ENCODE results near the gene MBD3L5. TPM values are rescaled to one million over a fixed set of nuclear protein-coding genes. Genes with fewer than 3 reads are reported as not detected.
"Not testable (repeated sequence)": the region's sequence is repeated elsewhere in the genome, so short reads cannot be mapped to it uniquely, and the experiment has no call there.

The MBD3L5 gene
- total RNA-seq, 1 experiment from 2014 or later: not detected

GRCh38 chr19:7051421-7051820 lies 21.0 kb downstream of the MBD3L5 start:
- not testable (repeated sequence) for DNase-seq (ENCODE audit: low spot score)

DNA sequence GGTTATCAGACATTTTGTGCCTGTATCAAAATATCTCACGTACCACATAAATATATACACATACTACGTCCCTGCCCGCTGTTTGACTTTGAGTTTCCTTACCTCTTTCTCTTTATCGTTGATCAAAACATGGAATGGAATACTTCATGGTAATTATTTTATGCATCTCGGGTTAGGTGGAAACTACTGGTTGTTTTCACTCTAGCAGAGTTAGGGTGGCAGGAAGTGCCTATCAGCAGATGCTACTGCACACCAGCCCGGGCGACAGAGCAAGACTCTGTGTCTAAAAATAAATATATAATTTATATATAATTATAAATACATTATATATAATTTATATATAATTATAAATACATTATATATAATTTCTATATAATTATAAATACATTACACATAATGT lies 22.5 kb downstream of the MBD3L5 start:
- not testable (repeated sequence) for DNase-seq (ENCODE audit: low spot score)

- not testable (repeated sequence) for DNase-seq (ENCODE audit: low spot score)
These were observed 24.4 kb downstream of the MBD3L5 start for GRCh38 chr19:7054635-7055368.

GRCh38 chr19:7055679-7056078 lies 25.3 kb downstream of the MBD3L5 start:
- DNase-seq (ENCODE audit: low spot score): not testable (repeated sequence)

DNA sequence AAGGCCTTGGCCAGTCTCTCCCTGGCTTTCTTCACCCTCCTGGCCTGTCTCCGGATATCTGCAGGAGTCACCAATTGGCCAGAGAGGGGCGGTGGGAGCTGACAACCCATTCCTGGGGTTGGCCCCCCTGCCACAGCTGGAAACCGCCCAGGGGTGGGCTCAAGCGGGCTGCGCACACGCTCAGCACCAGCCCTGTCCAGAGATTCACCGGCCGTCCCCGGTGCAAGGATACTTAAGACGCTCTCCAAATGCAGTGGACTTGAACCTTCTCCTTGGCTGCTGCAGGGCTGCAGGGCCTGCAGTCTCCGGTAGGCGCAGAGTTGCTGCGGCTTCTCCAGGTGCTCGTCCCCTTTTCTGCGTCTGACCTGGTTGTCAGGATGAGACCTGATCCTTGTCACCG lies 26.0 kb downstream of the MBD3L5 start:
- DNase-seq (ENCODE audit: low spot score): not testable (repeated sequence)

- DNase-seq (ENCODE audit: low spot score): not testable (repeated sequence)
These were observed 28.2 kb downstream of the MBD3L5 start, which contains the start of gene MBD3L3 for GRCh38 chr19:7058576-7058975. Gene MBD3L3 (minus strand): TSS chr19:7058676. CDS start chr19:7058605, 71 bp downstream.

DNA sequence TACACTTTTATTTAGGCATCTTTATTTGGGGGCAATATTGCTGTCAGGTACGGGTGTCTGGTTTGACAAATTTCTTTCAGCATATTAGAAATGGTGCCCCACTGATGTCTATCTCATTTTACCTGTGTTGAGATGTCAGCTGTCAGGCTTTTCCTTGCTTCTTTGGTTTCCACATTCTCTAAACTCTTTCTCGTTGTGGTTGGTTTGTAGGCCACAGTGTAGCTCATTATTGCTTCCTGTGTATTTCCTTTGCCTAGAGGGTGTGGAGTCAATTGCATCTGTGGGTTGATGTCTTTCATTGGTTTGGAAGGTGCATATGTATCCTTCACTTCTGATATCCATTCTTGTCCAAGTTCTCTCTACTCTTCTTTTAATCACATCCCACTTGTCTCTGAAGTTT lies 29.6 kb downstream of the MBD3L5 start:
- DNase-seq (ENCODE audit: low spot score): not testable (repeated sequence)

DNA sequence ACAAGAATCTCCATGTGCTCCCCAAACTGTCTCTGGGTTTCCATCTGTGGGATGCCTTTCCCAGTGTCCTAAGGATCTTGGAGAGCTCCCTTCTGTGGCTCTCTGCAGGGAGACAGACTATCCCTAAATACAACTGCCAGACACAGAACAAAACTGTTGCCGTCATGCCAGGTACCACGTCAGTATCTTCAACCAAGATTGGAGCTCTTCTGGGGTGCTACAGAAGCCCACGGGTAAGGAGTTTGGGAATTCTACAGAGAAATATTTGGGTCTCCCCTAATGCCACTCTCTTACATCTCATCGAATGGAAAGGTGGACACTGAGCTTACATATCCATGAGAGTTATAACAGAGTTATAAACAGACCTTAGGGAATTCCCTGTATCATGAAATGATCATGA lies 33.0 kb downstream of the MBD3L5 start:
- no peak for DNase-seq (ENCODE audit: low spot score)

DNA sequence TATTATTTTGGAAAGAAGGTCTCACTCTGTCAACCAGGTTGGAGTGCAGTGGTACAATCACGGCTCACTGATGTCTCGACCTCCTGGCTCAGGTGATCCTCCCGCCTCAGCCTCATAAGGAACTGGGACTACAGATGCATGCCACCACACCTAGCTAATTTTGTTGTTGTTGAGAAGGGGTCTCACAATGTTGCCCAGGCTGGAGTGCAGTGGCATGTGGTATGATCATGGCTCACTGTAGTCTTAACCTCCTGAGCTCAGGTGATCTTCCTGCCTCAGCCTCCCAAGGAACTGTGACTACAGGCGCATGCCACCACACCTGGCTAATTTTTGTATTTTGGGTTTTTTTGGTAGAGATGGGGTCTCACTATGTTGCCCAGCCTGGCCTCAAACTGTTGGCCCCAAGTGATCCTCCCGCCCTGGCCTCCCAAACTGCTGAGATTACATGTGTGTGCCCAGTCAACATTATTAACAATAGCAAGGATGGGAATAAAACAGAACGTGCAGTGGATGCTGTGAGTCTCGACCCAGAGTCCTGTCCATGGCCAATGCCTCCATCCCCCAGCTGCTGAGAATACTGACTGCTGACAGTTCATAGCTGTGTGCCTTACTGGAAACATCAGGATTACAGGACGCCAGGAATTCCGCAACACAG lies 33.5 kb downstream of the MBD3L5 start:
- DNase-seq (ENCODE audit: low spot score): no peak

GRCh38 chr19:7067122-7067521 lies 36.7 kb downstream of the MBD3L5 start:
- DNase-seq (ENCODE audit: low spot score): not testable (repeated sequence)

GRCh38 chr19:7067716-7068115 lies 37.3 kb downstream of the MBD3L5 start:
- no peak for DNase-seq (ENCODE audit: low spot score)

DNA sequence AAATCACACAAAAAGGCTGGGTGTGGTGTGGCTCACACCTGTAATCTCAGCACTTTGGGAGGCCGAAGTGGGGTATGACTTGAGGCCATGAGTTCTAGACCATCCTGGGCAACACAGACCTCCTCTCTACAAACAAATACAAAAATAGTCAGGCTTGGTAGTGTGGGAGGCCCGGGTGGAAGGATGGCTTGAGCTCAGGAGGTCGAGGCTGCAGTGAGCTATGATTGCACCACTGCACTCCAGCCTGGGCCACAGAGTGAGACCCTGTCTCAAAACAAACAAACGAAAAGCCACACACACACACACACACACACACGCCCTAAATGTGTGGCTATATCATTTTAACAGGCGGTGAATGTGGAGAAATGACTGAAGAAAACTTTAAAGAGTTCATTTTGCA lies 38.2 kb downstream of the MBD3L5 start:
- DNase-seq (ENCODE audit: low spot score): no peak

DNA sequence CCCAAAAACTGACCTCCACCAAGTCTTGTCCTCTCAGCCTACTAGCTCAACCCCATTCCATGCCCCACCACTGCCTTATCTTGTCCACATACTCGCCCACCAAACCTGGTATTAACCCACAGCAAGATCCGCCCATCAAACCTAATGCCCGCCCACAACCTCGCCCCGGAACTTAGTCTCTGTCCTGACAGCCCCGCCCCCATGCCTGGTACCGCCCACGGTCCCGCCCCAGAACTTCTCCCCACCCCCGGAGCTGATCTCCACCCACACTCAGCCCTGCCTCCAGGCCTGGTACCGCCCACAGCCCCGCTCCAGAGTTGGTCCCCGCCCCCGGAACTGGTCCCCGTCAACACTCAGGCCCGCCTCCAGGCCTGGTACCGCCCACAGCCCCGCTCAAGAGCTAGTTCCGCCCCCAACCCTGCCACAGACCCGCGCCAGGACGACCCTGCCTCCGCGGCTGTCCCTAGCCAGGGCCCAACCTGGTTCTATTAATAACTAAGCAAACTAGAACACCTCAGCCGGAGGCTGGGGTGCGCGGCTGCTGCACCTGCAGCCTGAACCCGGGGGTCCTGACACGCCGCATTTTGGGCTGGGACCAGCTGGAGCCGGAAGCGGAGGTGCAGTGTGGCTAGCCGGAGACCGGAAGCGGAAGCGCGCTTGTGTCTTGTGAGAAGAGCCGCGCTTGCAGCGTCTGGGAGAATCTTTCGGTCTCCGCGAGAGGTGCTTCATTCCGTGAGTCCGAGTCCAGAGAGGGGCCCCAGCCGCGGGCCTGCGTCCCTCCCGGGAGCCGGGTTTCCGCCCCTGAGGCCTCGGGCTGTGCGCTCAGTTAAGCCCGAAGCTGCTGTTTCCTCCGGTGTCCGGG lies 38.9 kb downstream of the MBD3L5 start, which contains the start of gene ZNF557:
ZNF557 (plus strand) TSS at position 662 of the 862 bp plus-strand sequence. CDS start 5,372 bp downstream, outside the sequence.
- DNase-seq (ENCODE audit: low spot score): peak; percentile 95

DNA sequence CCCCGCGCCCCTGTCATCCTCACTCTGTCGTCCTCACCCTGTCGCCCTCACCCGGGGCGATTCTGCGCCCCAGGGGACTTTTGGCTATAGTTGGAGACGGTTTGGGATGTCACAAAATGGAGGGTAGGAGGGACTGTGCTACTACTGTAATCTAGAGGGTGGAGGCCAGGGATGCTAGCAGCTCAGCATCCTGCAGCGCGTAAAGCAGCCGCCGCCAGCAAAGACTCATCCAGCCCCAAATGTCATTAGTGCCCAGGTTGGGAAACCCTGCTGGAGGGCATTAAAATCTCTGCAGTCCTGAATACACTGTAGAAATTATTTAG lies 39.5 kb downstream of the MBD3L5 start:
- DNase-seq (ENCODE audit: low spot score): no peak

DNA sequence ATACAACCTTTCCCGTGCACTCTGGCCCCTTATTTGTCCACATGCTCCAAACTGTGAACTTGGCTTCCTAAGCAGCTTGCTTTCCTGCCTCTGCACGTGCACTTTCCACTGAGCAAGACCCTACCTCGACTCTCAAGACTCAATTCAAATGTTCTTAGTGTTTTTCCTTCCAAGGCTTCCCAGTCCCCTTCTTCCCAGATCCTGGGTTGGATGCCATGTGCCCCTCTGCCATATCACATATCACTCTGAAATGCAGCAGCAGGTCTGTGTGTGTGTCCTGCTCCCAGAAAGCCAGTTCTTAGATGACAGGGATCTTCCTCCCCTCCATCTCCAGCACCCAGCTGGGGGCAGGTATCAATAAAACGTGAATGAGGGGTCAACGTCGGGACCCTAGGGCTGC lies 42.2 kb downstream of the MBD3L5 start:
- DNase-seq (ENCODE audit: low spot score): no peak

DNA sequence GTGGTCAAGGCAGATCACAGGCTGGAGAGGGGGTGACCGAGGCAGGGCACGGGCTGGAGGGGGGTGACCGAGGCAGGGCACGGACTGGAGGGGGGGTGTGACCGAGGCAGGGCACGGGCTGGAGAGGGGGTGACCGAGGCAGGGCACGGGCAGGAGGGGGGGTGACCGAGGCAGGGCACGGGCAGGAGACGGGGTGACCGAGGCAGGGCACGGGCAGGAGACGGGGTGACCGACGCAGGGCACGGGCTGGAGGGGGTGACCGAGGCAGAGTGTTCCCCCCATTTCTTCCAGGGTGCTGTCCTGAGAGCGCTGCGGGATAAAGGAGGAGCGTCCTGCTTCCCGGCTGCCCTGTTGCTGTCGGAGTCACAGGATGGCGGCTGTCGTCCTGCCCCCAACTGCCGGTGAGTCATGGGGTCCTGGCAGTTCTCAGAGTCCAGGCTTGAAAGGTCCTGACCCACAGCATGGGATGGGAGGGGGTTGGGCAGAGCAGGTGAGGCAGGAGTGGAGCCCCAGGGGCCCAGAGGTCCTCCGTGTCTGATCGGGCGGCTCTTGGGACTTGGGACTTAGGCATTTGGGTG lies 44.4 kb downstream of the MBD3L5 start:
- no peak for DNase-seq (ENCODE audit: low spot score)

GRCh38 chr19:7076151-7076550 lies 45.8 kb downstream of the MBD3L5 start:
- no peak for DNase-seq (ENCODE audit: low spot score)

DNA sequence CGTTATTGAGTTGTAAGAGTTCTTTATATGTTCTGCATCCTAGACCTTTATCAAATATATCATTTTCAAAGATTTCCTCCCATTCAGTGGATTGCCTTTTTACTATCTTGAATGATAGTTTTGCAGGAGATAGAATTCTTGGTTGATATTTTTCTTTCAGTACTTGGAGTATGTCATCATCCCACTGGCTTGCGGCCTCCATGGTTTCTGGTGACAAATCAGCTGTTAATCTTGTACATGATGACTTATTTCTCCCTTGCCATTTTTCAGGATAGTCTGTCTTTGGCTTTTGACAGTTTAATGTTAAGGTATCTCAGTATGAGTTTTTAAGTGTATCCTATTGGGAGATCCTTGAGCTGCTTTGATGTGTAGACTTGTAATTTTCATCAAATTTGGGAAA lies 47.6 kb downstream of the MBD3L5 start:
- DNase-seq (ENCODE audit: low spot score): no peak
